ENCODE measurements around the gene KIZ.
A peak's percentile ranks its signal among the peaks of the same experiment; 100 is the strongest.

Gene KIZ

DNA sequence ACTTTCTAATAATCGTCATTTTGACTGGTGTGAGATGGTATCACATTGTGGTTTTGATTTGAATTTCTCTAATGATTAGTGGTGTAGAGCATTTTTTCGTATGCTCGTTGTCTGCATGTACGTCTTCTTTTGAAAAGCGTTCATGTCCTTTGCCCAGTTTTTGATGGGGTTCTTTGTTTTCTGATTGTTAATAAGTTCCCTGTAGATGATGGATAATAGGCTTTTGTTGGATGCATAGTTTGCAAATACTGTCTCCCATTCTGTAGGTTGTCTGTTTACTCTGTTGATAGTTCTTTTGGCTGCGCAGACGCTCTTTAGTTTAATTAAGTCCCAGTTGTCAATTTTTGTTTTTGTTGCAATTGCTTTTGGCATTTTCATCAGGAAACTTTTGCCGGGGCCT lies 144.9 kb downstream of the KIZ start:
- no peak for DNase-seq

DNA sequence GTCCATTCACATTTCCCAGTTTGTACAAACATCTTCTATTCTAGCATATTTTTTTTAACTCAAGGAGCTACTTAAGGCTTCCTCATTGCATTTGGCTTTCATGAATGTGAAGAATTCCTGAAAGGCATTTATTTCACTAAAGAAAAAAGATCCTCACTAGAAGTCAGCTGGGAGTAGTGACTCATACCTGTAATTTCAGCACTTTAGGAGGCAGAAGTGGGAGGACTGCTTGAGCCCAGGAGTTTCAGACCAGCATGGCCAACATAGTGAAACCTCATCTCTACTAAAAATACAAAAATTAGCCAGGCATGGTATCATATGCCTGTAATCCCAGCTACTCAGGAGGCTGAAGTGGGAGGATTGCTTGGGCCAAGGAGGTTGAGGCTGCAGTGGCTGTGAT lies 146.4 kb downstream of the KIZ start:
- DNase-seq = peak; percentile 16

DNA sequence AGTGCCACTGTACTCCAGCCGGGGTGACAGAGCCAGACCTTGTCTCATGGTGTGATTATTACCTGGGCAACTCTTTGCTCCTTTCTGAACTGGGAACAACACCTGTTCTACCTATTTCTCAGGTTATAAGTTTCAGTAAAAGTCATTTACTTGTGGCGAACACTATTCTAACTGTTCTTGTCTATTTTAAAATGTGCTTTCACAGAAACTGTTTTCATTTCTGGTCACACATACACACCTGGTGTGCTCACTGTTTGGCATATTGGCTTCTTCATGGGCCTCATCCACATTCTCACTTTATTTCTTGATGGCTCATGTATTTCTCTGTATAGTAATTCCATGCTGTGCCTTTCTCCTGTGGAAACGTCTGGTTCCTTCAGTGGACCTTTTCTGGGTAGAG lies 146.8 kb downstream of the KIZ start:
- no peak for DNase-seq

DNA sequence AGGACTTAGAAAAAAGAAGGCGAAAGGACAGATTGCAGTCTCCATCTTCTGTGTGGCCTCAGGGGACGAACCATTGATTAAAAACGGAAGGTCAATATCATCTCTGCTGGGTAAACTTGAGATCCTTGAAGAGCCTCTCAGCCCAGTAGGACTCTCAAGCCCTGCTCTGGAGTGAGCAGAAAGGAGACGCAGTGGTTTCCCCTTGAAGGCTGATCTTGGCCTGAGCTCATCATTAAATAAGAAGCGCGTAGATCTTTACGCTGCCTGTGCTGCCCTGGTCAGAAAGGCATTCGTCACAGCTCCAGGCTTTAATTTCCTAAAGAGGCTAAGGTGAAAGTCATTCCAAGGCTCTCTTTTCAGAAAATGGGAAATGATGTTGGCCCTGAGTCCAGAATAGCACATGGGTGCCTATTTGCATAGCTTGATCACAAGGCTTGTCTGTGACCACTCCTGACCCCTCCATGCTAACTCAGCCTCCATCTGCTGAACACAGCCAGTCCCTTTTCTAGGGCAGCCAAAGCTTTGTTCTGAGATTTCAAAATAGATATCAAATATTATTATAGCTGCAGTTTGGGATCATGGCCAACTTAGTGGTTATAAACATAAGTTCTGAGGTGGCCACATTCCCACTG lies 148.0 kb downstream of the KIZ start:
- DNase-seq = no peak

DNA sequence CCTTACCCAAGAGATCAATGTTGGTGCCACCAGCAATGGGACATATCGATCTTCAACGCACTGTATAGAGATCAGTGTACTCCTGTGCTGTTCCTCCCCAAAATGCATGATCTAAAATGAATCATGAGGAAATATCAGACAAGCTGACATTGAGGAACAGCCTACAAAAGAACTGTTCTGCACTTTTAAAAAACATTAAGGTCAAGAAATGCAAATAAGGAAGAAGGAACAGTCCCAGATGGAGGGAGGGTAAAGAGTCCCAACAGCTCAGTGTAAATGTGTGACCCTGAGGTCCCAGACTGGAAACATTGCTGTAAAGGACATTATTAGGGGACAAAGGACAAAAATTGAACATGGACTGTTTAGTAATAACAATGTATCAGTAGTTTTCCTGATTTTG lies 152.9 kb downstream of the KIZ start:
- no peak for DNase-seq

DNA sequence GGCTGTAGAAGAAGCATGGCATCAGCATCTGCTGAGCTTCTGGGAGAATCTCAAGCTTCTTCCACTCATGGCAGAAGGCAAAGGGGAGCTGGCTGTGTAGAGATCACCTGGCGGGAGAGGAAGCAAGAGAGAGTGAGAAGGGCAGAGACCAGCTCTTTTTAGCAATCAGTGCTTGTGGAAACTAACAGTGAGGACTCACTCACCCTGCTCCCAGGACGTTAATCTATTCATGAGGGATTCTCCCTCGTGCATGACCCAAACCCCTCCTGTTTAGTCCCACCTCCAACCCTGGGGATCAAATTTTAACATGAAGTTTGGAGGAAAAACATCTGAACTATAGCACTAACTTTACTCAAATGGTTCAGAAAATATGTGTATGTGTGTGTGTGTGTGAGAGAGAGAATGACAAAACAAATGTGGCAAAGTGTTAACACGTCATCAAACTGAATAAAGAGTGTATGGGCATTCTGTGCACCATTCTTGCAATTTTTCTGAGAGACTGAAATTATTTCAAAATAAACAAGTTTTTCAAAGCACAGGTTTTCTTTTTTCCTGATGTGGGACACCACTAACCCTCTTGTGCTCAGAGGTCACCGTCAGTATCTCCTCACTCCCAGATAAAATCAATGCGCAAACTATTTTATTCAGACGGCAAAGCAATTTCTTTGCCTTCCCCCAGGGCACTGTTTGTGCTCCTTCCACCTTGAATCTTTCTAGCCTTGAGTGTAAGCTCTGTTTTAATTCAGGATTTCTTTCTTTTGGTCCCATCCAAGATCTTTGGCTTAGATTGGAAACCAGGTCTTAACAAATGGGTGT lies 154.0 kb downstream of the KIZ start:
- DNase-seq = no peak

DNA sequence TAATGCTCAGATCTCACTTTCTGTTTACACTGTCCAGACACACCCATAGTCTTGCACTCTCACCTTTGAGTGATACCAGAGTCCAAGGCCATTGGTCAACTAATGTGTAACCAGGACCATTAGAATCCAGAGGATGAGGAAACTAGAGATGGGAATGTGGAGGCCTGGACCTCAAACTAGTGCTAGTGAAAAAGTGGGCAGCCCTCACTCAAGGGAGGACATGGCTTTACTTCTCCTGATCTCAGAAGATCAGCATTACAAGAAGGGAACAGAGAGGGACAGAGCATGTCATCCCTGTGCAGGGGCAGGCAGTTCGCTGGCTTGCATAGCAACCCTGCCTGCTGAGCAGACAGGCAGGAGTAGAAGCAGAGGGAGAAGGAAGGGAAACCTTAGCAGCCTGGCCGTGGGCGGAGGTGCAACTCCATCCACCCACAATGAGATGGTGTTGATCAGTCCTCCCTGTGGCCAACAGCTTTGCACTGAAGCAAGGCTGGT lies 154.7 kb downstream of the KIZ start:
- DNase-seq = no peak

DNA sequence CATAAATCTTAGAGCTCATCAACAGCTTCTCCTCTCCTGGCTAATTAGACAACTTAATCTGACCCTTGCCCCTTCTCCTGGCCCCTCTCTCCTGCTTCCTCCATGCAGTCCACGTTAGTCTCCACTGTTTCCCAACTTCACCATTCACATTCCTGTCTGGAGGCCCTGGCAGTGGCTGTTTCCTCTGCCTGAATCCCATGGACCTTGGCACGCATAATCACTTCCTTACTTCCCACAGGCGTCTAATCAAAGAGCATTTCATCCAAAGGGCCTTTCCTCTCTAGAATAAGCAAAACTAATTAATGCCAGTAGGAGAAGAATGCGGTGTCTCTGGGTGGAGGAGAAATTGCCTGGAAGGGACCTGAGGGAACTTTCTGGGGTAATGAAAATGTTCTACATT lies 160.9 kb downstream of the KIZ start:
- DNase-seq = no peak

DNA sequence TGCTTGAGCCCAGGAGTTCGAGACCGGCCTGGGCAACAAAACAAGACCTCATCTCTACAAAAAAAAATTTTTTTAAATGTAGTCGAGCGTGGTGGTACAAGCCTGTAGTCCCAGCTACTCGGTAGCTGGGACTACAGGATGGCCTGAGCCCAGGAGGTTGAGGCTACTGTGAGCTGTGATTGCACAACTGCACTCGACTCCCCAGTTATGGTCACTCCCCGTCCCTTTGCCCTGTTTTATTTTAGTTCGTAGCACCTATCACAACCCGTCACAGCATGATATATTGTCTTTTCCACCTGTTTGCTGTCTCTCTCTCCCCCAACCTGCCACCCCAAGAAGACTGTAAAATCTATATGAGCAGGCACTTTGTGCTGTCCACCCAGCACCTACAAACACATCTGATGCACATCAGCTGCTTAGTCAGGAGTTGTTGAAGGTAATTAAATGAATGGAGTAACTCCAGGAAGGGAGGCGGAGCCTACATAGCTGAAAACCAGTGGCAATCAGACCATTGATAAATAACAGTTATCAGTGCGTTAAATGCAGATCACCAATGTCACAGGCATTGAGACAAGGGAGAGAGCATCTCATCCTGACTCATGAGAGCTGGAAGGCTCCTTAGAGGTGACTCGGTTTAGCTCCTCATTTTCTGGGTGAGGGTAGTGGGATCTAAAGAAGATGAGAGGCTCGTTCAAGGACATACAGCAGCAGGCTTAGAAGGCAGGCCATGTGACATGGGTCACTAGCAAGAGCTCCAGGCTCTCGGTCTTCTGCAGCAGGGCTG lies 162.9 kb downstream of the KIZ start:
- no peak for DNase-seq

DNA sequence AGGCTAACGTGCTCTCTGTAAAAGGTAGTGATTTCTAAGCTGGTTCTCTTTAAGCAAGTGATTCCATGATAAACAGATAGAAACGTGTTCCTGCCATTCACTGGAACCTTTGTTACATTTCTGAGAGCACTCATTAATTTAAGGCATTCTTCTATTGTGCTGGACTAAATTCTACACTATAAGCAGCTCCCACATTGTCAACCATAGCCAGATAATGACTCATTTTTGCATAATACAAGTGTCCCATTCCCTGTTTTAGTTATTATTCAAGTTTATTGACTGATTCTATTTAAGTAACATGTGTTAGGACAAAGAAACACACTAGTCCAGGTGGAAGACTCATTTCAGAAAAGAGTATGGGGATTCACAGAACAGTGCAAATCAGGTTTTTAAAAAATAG lies 163.8 kb downstream of the KIZ start:
- DNase-seq = no peak

DNA sequence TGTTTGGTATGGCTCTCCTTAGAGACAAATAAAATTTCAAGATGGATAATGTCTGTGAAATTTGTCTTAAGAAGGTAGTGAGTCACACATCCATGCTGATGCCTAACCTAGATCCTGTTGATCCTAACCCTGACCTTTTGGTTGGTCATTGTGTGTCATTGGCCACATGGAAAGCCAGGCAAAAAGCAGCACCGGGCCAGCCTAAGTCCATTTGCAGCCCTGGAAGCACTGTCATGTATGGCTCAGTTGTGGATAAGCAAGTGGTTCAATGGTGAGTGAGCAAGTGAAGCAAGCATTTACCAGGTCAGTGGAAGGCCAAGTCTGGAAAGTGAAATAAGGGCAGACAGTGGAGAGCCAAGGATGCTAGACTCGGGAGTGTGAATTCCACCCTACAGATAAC lies 165.1 kb downstream of the KIZ start:
- DNase-seq = no peak

DNA sequence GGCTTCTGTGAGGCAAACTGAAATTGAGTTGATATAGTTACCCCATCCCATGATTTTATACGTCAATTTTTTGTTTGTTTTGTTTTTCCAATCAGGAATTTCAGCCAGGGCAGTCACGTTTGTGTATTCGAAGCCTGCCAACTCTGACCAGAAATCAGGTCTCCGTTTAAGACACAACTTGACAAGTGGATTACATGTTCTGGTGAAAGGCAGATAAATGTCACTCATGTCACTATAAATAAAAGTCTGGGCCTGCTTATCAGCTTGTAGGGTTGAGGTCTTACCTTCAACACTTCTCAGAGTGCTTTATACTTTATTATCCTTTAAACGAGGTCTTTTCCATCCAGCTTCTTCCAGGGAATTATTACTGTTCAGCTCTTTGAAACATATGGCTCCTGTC lies 168.9 kb downstream of the KIZ start:
- DNase-seq = no peak
